Ovary (tissue), 3 donors: ENCODE measurements around the gene GPR152.

Experiments used
- POLR2A ChIP-seq: fragments of 450-650 bp; IDR thresholded peaks from one replicate; pipeline ENCODE4 v1.6.1; 2017; ENCODE audit warnings: antibody characterized with exemption, mild to moderate bottlenecking, moderate library complexity
- TF ChIP-seq, protein P1 (sequence below), 3 donors: fragments of 450-650 bp in 2 of 3; fragments of 200-600 bp in 1 of 3; IDR thresholded peaks; one replicate each; pipeline versions ENCODE4 v1.5.1 to v1.8.0; 2016 to 2022; ENCODE audit warnings: antibody characterized with exemption in 3 of 3, mild to moderate bottlenecking in 1 of 3
- donor health status: DM: no; HTN: no; CAD: no.

DNA sequence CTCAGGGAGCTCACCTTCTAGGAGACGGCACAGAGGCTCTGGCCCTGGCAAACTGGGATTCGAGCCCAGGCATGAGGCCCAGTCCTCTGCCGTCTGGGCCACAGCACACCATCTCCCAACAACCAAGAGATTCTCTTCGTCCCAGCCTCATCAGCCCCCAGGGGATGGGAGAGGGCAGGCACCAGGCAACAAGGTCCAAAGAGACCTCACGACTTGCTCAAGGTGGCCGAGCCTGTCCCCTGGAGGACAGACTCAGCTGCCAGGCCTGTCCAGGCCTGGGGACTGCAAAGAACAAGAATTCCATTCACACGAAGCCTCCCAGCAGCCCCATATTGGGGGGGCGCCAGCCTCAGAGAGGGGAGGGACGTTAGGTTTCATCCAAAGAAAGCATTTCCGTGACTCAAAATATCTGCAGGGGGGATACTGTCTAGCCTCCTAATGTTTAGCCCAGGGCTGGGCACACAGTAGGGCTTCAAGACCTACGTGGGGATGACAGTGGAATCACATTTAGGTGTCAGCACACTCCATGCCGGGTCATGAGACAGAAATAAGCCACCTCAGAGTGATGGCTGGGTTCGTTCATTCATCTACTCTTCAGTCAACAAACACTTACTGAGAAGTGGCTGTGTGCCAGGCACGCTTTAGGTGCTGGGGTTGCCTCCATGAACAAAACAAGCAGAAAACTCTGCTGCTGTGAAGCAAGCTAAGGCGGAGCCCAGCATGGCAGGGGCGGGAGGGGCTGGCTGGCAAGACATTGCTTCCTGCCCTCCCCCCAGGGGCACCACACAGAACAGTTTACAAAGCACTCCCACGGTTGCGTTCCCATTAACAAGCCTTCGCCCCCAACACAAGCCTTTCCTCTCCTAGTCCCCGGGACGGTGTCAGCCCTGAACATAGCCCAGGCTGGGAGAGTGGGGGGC is 35.9 kb downstream of the GPR152 start:
- TF ChIP-seq, protein P1, sequence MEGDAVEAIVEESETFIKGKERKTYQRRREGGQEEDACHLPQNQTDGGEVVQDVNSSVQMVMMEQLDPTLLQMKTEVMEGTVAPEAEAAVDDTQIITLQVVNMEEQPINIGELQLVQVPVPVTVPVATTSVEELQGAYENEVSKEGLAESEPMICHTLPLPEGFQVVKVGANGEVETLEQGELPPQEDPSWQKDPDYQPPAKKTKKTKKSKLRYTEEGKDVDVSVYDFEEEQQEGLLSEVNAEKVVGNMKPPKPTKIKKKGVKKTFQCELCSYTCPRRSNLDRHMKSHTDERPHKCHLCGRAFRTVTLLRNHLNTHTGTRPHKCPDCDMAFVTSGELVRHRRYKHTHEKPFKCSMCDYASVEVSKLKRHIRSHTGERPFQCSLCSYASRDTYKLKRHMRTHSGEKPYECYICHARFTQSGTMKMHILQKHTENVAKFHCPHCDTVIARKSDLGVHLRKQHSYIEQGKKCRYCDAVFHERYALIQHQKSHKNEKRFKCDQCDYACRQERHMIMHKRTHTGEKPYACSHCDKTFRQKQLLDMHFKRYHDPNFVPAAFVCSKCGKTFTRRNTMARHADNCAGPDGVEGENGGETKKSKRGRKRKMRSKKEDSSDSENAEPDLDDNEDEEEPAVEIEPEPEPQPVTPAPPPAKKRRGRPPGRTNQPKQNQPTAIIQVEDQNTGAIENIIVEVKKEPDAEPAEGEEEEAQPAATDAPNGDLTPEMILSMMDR (IDR thresholded peaks at IDR 0.05), result no peak
- TF ChIP-seq POLR2A, result no peak
